ENCODE data around the gene KIFC3.

KIFC3 gene

GRCh38 chr16:57736419-57737351 lies 65.6 kb downstream of the KIFC3 start (continued):
- no peak for TF ChIP-seq ZNF48 (tag by site-specific recombination; IDR thresholded peaks at IDR 0.05)
- TF ChIP-seq ZNF529 (tag by site-specific recombination; IDR thresholded peaks at IDR 0.05; ENCODE audit: insufficient replicate concordance) = no peak
- TF ChIP-seq, protein P1, sequence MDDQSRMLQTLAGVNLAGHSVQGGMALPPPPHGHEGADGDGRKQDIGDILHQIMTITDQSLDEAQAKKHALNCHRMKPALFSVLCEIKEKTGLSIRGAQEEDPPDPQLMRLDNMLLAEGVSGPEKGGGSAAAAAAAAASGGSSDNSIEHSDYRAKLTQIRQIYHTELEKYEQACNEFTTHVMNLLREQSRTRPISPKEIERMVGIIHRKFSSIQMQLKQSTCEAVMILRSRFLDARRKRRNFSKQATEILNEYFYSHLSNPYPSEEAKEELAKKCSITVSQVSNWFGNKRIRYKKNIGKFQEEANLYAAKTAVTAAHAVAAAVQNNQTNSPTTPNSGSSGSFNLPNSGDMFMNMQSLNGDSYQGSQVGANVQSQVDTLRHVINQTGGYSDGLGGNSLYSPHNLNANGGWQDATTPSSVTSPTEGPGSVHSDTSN (CRISPR knock-in tag; IDR thresholded peaks at IDR 0.05) = no peak
- TF ChIP-seq ZNF645 (tag by site-specific recombination; IDR thresholded peaks at IDR 0.05) = no peak
- TF ChIP-seq OSR2 (tag by site-specific recombination; IDR thresholded peaks at IDR 0.05) = no peak
- TF ChIP-seq, protein P2, sequence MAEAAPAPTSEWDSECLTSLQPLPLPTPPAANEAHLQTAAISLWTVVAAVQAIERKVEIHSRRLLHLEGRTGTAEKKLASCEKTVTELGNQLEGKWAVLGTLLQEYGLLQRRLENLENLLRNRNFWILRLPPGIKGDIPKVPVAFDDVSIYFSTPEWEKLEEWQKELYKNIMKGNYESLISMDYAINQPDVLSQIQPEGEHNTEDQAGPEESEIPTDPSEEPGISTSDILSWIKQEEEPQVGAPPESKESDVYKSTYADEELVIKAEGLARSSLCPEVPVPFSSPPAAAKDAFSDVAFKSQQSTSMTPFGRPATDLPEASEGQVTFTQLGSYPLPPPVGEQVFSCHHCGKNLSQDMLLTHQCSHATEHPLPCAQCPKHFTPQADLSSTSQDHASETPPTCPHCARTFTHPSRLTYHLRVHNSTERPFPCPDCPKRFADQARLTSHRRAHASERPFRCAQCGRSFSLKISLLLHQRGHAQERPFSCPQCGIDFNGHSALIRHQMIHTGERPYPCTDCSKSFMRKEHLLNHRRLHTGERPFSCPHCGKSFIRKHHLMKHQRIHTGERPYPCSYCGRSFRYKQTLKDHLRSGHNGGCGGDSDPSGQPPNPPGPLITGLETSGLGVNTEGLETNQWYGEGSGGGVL (tag by site-specific recombination; IDR thresholded peaks at IDR 0.05) = peak; percentile 48; the same call in 1 of the 2 replicates
- peak; percentile 84 for TF ChIP-seq ZBTB17 (tag by site-specific recombination; IDR thresholded peaks at IDR 0.05)
- peak; percentile 93 for TF ChIP-seq SCRT2 (tag by site-specific recombination; IDR thresholded peaks at IDR 0.05)
- TF ChIP-seq ZXDB (tag by site-specific recombination; IDR thresholded peaks at IDR 0.05) = no peak
- TF ChIP-seq ZBTB6 (tag by site-specific recombination; IDR thresholded peaks at IDR 0.05) = no peak
- TF ChIP-seq ATF2 (tag by site-specific recombination; IDR thresholded peaks at IDR 0.05; ENCODE audit: low read depth) = peak; percentile 98
- peak; percentile 55 for TF ChIP-seq ZNF335 (tag by site-specific recombination; conservative IDR thresholded peaks at IDR 0.05)
- TF ChIP-seq ZNF521 (tag by site-specific recombination; IDR thresholded peaks at IDR 0.05) = no peak
- no peak for TF ChIP-seq ZBTB26 (tag by site-specific recombination; optimal IDR thresholded peaks at IDR 0.05)
- TF ChIP-seq, protein P3, sequence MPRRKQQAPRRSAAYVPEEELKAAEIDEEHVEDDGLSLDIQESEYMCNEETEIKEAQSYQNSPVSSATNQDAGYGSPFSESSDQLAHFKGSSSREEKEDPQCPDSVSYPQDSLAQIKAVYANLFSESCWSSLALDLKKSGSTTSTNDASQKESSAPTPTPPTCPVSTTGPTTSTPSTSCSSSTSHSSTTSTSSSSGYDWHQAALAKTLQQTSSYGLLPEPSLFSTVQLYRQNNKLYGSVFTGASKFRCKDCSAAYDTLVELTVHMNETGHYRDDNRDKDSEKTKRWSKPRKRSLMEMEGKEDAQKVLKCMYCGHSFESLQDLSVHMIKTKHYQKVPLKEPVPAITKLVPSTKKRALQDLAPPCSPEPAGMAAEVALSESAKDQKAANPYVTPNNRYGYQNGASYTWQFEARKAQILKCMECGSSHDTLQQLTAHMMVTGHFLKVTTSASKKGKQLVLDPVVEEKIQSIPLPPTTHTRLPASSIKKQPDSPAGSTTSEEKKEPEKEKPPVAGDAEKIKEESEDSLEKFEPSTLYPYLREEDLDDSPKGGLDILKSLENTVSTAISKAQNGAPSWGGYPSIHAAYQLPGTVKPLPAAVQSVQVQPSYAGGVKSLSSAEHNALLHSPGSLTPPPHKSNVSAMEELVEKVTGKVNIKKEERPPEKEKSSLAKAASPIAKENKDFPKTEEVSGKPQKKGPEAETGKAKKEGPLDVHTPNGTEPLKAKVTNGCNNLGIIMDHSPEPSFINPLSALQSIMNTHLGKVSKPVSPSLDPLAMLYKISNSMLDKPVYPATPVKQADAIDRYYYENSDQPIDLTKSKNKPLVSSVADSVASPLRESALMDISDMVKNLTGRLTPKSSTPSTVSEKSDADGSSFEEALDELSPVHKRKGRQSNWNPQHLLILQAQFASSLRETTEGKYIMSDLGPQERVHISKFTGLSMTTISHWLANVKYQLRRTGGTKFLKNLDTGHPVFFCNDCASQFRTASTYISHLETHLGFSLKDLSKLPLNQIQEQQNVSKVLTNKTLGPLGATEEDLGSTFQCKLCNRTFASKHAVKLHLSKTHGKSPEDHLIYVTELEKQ (tag by site-specific recombination; IDR thresholded peaks at IDR 0.05; ENCODE audit: borderline replicate concordance) = 0 out of 2 replicates have a peak, but pooled peaks have one; percentile 32
- no peak for TF ChIP-seq OVOL3 (tag by site-specific recombination; IDR thresholded peaks at IDR 0.05)
- TF ChIP-seq, protein P4, sequence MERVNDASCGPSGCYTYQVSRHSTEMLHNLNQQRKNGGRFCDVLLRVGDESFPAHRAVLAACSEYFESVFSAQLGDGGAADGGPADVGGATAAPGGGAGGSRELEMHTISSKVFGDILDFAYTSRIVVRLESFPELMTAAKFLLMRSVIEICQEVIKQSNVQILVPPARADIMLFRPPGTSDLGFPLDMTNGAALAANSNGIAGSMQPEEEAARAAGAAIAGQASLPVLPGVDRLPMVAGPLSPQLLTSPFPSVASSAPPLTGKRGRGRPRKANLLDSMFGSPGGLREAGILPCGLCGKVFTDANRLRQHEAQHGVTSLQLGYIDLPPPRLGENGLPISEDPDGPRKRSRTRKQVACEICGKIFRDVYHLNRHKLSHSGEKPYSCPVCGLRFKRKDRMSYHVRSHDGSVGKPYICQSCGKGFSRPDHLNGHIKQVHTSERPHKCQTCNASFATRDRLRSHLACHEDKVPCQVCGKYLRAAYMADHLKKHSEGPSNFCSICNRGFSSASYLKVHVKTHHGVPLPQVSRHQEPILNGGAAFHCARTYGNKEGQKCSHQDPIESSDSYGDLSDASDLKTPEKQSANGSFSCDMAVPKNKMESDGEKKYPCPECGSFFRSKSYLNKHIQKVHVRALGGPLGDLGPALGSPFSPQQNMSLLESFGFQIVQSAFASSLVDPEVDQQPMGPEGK (tag by site-specific recombination; IDR thresholded peaks at IDR 0.05) = peak; percentile 52
- no peak for TF ChIP-seq ZNF561 (tag by site-specific recombination; IDR thresholded peaks at IDR 0.05; ENCODE audit: borderline replicate concordance)
- TF ChIP-seq ZNF24 (tag by site-specific recombination; IDR thresholded peaks at IDR 0.05) = peak; percentile 49
- TF ChIP-seq TRIM28 (IDR thresholded peaks at IDR 0.05; ENCODE audit: borderline replicate concordance, low read length) = peak; percentile 37; the same call in 1 of the 2 replicates
- TF ChIP-seq ZNF664 (tag by site-specific recombination; IDR thresholded peaks at IDR 0.05) = no peak
- TF ChIP-seq INSM2 (tag by site-specific recombination; IDR thresholded peaks at IDR 0.05) = peak; percentile 68
